Adrenal gland (tissue), 12 donors: ENCODE measurements around the gene PRRT4. TPM values are rescaled to one million over a fixed set of nuclear protein-coding genes. Genes with fewer than 3 reads are reported as not detected.

ENCODE experiments used
- DNase-seq, 7 donors: peaks; one replicate each; pipeline ENCODE4 v3.0.0-alpha.2; 2019 to 2020
- H3K27ac ChIP-seq, 5 donors: fragments of 200-600 bp; sonication (generic) in 4 of 5; 1 replicate in 3 of 5; 2 replicates in 2 of 5; pipeline versions ENCODE4 v1.5.1 to v1.8.0; 2016 to 2020; ENCODE audit warnings: mild to moderate bottlenecking in 1 of 5
- H3K27me3 ChIP-seq: fragments of 200-600 bp; 2 replicates; pipeline ENCODE4 v1.8.0; 2021
- H3K36me3 ChIP-seq, 2 donors: fragments of 200-600 bp; replicated peaks in 1 of 2; 1 replicate in 1 of 2; 2 replicates in 1 of 2; pipeline versions ENCODE4 v1.5.1 to v1.8.0; 2018 to 2022
- H3K4me1 ChIP-seq, 2 donors: fragments of 200-600 bp; replicated peaks in 1 of 2; 1 replicate in 1 of 2; 2 replicates in 1 of 2; pipeline versions ENCODE4 v1.5.1 to v1.8.0; 2018 to 2021
- H3K4me3 ChIP-seq, 4 donors: fragments of 200-600 bp; sonication (generic) in 3 of 4; one replicate each; pipeline ENCODE4 v1.5.1; 2016 to 2018
- H3K9me3 ChIP-seq, 3 donors: fragments of 200-600 bp; sonication (generic) in 1 of 3; replicated peaks in 1 of 3; 1 replicate in 2 of 3; 2 replicates in 1 of 3; pipeline versions ENCODE4 v1.5.1 to v1.8.0; 2016 to 2021
- CTCF ChIP-seq, 6 experiments: fragments of 450-650 bp in 4 of 6; fragments of 200-600 bp in 2 of 6; sonication (generic) in 1 of 6; IDR thresholded peaks; 1 replicate in 5 of 6; 2 replicates in 1 of 6; pipeline versions ENCODE4 v1.5.1 to v1.8.0; 2016 to 2021; ENCODE audit warnings: antibody characterized with exemption in 6 of 6, mild to moderate bottlenecking in 2 of 6, moderate library complexity in 1 of 6
- POLR2A ChIP-seq, 2 donors: fragments of 450-650 bp; IDR thresholded peaks; one replicate each; pipeline ENCODE4 v1.6.1; 2017; ENCODE audit warnings: antibody characterized with exemption in 2 of 2, mild to moderate bottlenecking in 2 of 2, moderate library complexity in 1 of 2
- WGBS, 4 donors: extraction: QIAGEN DNeasy Blood & Tissue Kit in 2 of 4; methylation state at CpG; one replicate each; pipeline versions ENCODE4 v1.1.5 to v1.1.7; 2013 to 2017; 5-methylcytosine and 5-hydroxymethylcytosine counted together
- intact Hi-C, 2 donors: fragments of 100-400 bp; cut with DNase I; formaldehyde crosslinking; loops; one replicate each; pipeline versions ENCODE4 v1.14.1 to v1.15.0; 2022 to 2023
- polyA plus RNA-seq, 3 donors: library from polyadenylated mRNA; stranded (reverse); fragments of 200-250 nt in 2 of 3; fragments of 350-450 nt in 1 of 3; fragmentation: Illumina TruSeq in 1 of 3; extraction: RNeasy Lipid Tissue Mini Kit (QIAGEN cat#74804) in 1 of 3; gene quantifications; one replicate each; pipeline ENCODE4 v1.2.3, GENCODE V29; 2013 to 2014
- total RNA-seq, 9 donors: library from RNA; depleted of rRNA in 4 of 9; stranded (reverse); fragments of >200 nt in 4 of 9; fragments of 120-200 nt in 1 of 9; fragmentation: NEBNext Ultra II Directional in 1 of 9; extraction: Animal tissue kit (Norgen Biotek cat#: 25700) in 1 of 9; gene quantifications; one replicate each; pipeline versions ENCODE4 v1.1.0 to v1.2.4, GENCODE V29; 2013 to 2023
- donor health status: healthy with polysubstance abuse.
- donor health status: Bipolar disorder and iron deficiency.
- donor health status: DM: yes; HTN: yes; CAD: no.
- donor health status: DM: no; HTN: no; CAD: no.
- donor health status: DM: no; HTN: no; CAD: no.
- donor health status: DM: yes; HTN: yes; CAD: no.

The PRRT4 gene
- total and polyA plus RNA-seq, 12 donors = 0.23 to 7.7 (median 1.1) TPM; not detected in 1

- intact Hi-C loops = no loop called here
- TF ChIP-seq POLR2A (IDR thresholded peaks at IDR 0.05) = no peak
- H3K4me3 ChIP-seq = no peak overlapping the region
- DNase-seq = no peak
- H3K36me3 ChIP-seq = peaks cover 0 to 76% of the 10 kb centered on the region in 2 donors
- WGBS, 4 donors = 83 to 87% (median 84%) methylated on average over 5 of the region's 5 CpGs
- H3K27me3 ChIP-seq = no peaks in the 10 kb centered on the region
- no peak overlapping the region for H3K27ac ChIP-seq
- H3K9me3 ChIP-seq = no peaks in the 10 kb centered on the region
- peaks cover 0 to 14% of the 10 kb centered on the region in 2 donors for H3K4me1 ChIP-seq
Measured at GRCh38 chr7:128321044-128321422, 40.5 kb downstream of the PRRT4 start.

DNA sequence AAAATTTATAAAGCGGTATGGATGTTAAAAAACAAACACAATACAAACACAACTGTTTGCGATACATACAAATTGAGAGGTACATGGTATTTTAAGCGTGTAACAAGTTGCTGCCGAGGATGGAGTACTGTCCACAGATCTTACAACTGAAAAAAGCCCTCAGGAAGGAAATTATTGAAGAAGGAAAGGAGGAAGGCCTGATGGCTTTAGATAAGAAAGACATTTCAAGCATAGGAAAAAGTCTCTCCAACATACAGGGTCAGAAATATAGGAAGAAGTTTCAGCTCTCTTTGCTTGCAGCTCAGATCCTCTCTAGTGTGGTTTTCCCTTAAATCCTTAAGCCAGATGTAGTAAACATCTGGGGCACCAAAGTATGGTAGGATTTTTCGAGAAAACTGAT is 42.8 kb downstream of the PRRT4 start:
- Histone ChIP-seq H3K27me3 (no peaks in the 10 kb centered on the region), H3K27ac (no peak overlapping the region), H3K9me3 (no peaks in the 10 kb centered on the region), H3K36me3 (peaks cover 0 to 73% of the 10 kb centered on the region in 2 donors), H3K4me3 (no peak overlapping the region), H3K4me1 (peaks cover 0 to 9% of the 10 kb centered on the region in 2 donors)
- TF ChIP-seq CTCF (IDR thresholded peaks at IDR 0.05) = no peak
- no peak for TF ChIP-seq POLR2A (IDR thresholded peaks at IDR 0.05)
- intact Hi-C loops = no loop called here
- DNase-seq = no peak
- WGBS, 4 donors = 72 to 87% (median 82%) methylated on average over 5 of the region's 5 CpGs

GRCh38 chr7:128311013-128311412 is 50.5 kb downstream of the PRRT4 start:
- H3K27me3 ChIP-seq = no peaks in the 10 kb centered on the region
- no peak for DNase-seq
- intact Hi-C loops = no loop called here
- peaks cover 0 to 85% of the 10 kb centered on the region in 2 donors for H3K36me3 ChIP-seq
- H3K27ac ChIP-seq = no peak overlapping the region
- 90 to 98% (median 93%) methylated on average over 3 of the region's 3 CpGs for WGBS, 4 donors
- H3K9me3 ChIP-seq = no peaks in the 10 kb centered on the region
- TF ChIP-seq POLR2A (IDR thresholded peaks at IDR 0.05) (no peak), CTCF (IDR thresholded peaks at IDR 0.05) (no peak)
- H3K4me1 ChIP-seq = no peaks in the 10 kb centered on the region
- H3K4me3 ChIP-seq = no peak overlapping the region

GRCh38 chr7:128310499-128310898 is 51.0 kb downstream of the PRRT4 start:
- WGBS, 4 donors = 80 to 90% (median 85%) methylated on average over 5 of the region's 5 CpGs
- peaks cover 0 to 84% of the 10 kb centered on the region in 2 donors for H3K36me3 ChIP-seq
- TF ChIP-seq POLR2A (IDR thresholded peaks at IDR 0.05) (no peak), CTCF (IDR thresholded peaks at IDR 0.05) (no peak)

DNA sequence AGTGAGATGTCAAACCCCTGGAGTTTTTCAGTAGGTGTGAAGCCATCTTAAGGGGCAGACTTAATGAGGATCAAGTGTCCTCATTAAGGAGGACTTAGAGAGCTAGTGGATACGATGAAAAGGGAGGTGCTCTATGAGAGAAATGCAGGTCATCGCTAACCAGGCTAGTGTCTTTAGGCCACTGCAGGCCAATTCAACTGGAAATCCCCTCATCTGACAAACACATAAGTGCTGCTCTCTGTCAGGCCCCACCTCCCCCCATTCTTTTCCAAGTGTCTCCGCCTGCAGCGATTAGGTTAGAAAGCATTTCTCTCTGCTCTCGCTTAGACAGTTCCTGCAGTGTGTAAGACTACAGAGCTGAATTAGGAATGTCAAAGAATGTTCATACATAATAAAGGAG is 51.5 kb downstream of the PRRT4 start:
- no peak for TF ChIP-seq POLR2A (IDR thresholded peaks at IDR 0.05)
- no peak for TF ChIP-seq CTCF (IDR thresholded peaks at IDR 0.05)
- intact Hi-C loops = no loop called here
- Histone ChIP-seq H3K36me3 (peaks cover 0 to 79% of the 10 kb centered on the region in 2 donors), H3K4me1 (no peaks in the 10 kb centered on the region), H3K4me3 (no peak overlapping the region), H3K27ac (no peak overlapping the region), H3K27me3 (no peaks in the 10 kb centered on the region), H3K9me3 (no peaks in the 10 kb centered on the region)
- DNase-seq = no peak
- WGBS, 4 donors = 94 to 99% (median 97%) methylated on average over 5 of the region's 5 CpGs

More at GRCh38 chr7:128310499-128310898, 51.0 kb downstream of the PRRT4 start:
- no peak overlapping the region for H3K27ac ChIP-seq
- no peaks in the 10 kb centered on the region for H3K9me3 ChIP-seq
- no peaks in the 10 kb centered on the region for H3K4me1 ChIP-seq
- no peak overlapping the region for H3K4me3 ChIP-seq
- no peak for DNase-seq
- no peaks in the 10 kb centered on the region for H3K27me3 ChIP-seq
- intact Hi-C loops = no loop called here
